ENCODE data around the gene WIPF3. TPM values are rescaled to one million over a fixed set of nuclear protein-coding genes. Genes with fewer than 3 reads are reported as not detected.
"Not testable (repeated sequence)": the region's sequence is repeated elsewhere in the genome, so short reads cannot be mapped to it uniquely, and the experiment has no call there.

Gene WIPF3
- total and polyA plus RNA-seq, 7 experiments from 2014 or later: 0.08 TPM; not detected in 6

- ChIA-PET CTCF (no interaction called here), POLR2A (no interaction called here)
- Mint-ChIP-seq H3K27me3 (peaks cover 0 to 12% (median 0%) of the 10 kb centered on the region in 5 donors), H3K4me3 (no peak overlapping the region), H3K4me1 (peaks cover 0 to 9% (median 3%) of the 10 kb centered on the region in 7 donors), H3K9me3 (no peaks in the 10 kb centered on the region), H3K27ac (no peak overlapping the region), H3K36me3 (no peaks in the 10 kb centered on the region)
- Histone ChIP-seq H3K9me3 (ENCODE audit: control insufficient read depth in 2 of 3, low read length in 3 of 3) (no peaks in the 10 kb centered on the region), H3K27me3 (ENCODE audit: control insufficient read depth in 2 of 2, insufficient read depth in 2 of 2, low read length in 2 of 2) (no peaks in the 10 kb centered on the region), H3K4me1 (ENCODE audit: control insufficient read depth in 2 of 2, insufficient read depth in 2 of 2, low read length in 2 of 2) (no peaks in the 10 kb centered on the region), H3K36me3 (ENCODE audit: control insufficient read depth in 2 of 3, insufficient read depth in 3 of 3, low read length in 3 of 3) (no peaks in the 10 kb centered on the region), H3K4me3 (ENCODE audit: low read length) (no peak overlapping the region), H3K27ac (ENCODE audit: low read depth, low read length) (no peak overlapping the region)
- DNase-seq (no peak), ATAC-seq (no peak)
- intact Hi-C loops (cut with micrococcal nuclease): no loop called here
Measured at GRCh38 chr7:29889288-29889687, 83.0 kb downstream of the WIPF3 start.

GRCh38 chr7:29890251-29890650 lies 83.9 kb downstream of the WIPF3 start:
- Mint-ChIP-seq H3K4me1 (peaks cover 0 to 1% (median 0%) of the 10 kb centered on the region in 7 donors), H3K27ac (no peak overlapping the region), H3K36me3 (no peaks in the 10 kb centered on the region), H3K9me3 (no peaks in the 10 kb centered on the region), H3K4me3 (no peak overlapping the region), H3K27me3 (peaks cover 0 to 11% (median 2%) of the 10 kb centered on the region in 5 donors)
- no peaks in the 10 kb centered on the region for H3K9me3 ChIP-seq (ENCODE audit: control insufficient read depth in 2 of 3, low read length in 3 of 3)
- H3K36me3 ChIP-seq (ENCODE audit: control insufficient read depth in 2 of 3, insufficient read depth in 3 of 3, low read length in 3 of 3): no peaks in the 10 kb centered on the region
- no peak overlapping the region for H3K4me3 ChIP-seq (ENCODE audit: low read length)
- ChIA-PET CTCF (no interaction called here), POLR2A (no interaction called here)
- DNase-seq: no peak
- no peak for ATAC-seq
- H3K27me3 ChIP-seq (ENCODE audit: control insufficient read depth in 2 of 2, insufficient read depth in 2 of 2, low read length in 2 of 2): no peaks in the 10 kb centered on the region
- H3K27ac ChIP-seq (ENCODE audit: low read depth, low read length): no peak overlapping the region
- H3K4me1 ChIP-seq (ENCODE audit: control insufficient read depth in 2 of 2, insufficient read depth in 2 of 2, low read length in 2 of 2): no peaks in the 10 kb centered on the region
- intact Hi-C loops (cut with micrococcal nuclease): no loop called here

DNA sequence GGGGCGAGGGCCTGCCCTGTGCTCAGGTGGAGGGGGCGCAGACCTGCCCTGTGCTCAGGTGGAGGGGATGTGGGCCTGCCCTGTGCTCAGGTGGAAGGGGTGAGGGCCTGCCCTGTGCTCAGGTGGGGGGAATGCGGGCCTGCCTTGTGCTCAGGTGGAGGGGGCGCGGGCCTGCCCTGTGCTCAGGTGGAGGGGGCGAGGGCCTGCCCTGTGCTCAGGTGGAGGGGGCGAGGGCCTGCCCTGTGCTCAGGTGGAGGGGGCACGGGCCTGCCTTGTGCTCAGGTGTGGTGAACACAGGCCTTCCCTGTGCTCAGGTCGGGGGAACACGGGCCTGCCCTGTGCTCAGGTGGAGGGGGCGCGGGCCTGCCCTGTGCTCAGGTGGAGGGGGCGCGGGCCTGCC lies 84.5 kb downstream of the WIPF3 start:
- H3K9me3 Mint-ChIP-seq; POLR2A ChIA-PET; H3K27me3 ChIP-seq (ENCODE audit: control insufficient read depth in 2 of 2, insufficient read depth in 2 of 2, low read length in 2 of 2); H3K36me3 Mint-ChIP-seq; DNase-seq; H3K4me1 ChIP-seq (ENCODE audit: control insufficient read depth in 2 of 2, insufficient read depth in 2 of 2, low read length in 2 of 2); H3K4me1 Mint-ChIP-seq; H3K27ac ChIP-seq (ENCODE audit: low read depth, low read length); H3K4me3 Mint-ChIP-seq; H3K4me3 ChIP-seq (ENCODE audit: low read length); ATAC-seq; H3K9me3 ChIP-seq (ENCODE audit: control insufficient read depth in 2 of 3, low read length in 3 of 3); CTCF ChIA-PET; H3K36me3 ChIP-seq (ENCODE audit: control insufficient read depth in 2 of 3, insufficient read depth in 3 of 3, low read length in 3 of 3); H3K27ac Mint-ChIP-seq; intact Hi-C loops (cut with micrococcal nuclease): not testable (repeated sequence)
- peaks cover 0 to 15% (median 3%) of the 10 kb centered on the region in 5 donors for H3K27me3 Mint-ChIP-seq

DNA sequence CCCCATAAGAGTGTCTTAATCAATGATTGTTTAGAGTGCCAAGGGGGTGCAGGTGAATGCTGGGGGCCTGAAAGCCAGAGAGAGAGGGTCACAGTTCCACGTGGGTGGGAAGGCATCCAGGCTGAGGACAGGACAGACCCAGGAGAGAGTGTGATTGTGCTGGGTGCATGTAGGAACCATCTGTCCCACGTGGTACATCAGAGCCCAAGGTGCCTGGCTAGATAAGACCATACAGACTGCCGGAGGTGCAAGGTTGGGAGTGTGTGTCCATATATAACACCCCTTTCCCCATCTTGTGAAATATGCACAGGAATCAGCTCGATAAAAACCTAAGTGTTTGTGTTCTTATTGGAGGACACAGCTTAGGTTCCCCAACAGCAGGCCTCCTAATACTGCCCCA lies 85.5 kb downstream of the WIPF3 start:
- DNase-seq: no peak
- no peak for ATAC-seq
- intact Hi-C loops (cut with micrococcal nuclease): no loop called here
- Histone ChIP-seq H3K27me3 (ENCODE audit: control insufficient read depth in 2 of 2, insufficient read depth in 2 of 2, low read length in 2 of 2) (no peaks in the 10 kb centered on the region), H3K36me3 (ENCODE audit: control insufficient read depth in 2 of 3, insufficient read depth in 3 of 3, low read length in 3 of 3) (no peaks in the 10 kb centered on the region), H3K9me3 (ENCODE audit: control insufficient read depth in 2 of 3, low read length in 3 of 3) (no peaks in the 10 kb centered on the region), H3K4me1 (ENCODE audit: control insufficient read depth in 2 of 2, insufficient read depth in 2 of 2, low read length in 2 of 2) (no peaks in the 10 kb centered on the region), H3K27ac (ENCODE audit: low read depth, low read length) (no peak overlapping the region), H3K4me3 (ENCODE audit: low read length) (no peak overlapping the region)
- Mint-ChIP-seq H3K4me1 (no peaks in the 10 kb centered on the region), H3K36me3 (peaks cover 0 to under 1% (median 0%) of the 10 kb centered on the region in 5 donors), H3K27me3 (peaks cover 0 to 15% (median 8%) of the 10 kb centered on the region in 5 donors), H3K9me3 (peaks cover 0 to 6% (median 1%) of the 10 kb centered on the region in 11 donors), H3K4me3 (no peak overlapping the region), H3K27ac (no peak overlapping the region)
- POLR2A ChIA-PET: no interaction called here
- CTCF ChIA-PET: no interaction called here

DNA sequence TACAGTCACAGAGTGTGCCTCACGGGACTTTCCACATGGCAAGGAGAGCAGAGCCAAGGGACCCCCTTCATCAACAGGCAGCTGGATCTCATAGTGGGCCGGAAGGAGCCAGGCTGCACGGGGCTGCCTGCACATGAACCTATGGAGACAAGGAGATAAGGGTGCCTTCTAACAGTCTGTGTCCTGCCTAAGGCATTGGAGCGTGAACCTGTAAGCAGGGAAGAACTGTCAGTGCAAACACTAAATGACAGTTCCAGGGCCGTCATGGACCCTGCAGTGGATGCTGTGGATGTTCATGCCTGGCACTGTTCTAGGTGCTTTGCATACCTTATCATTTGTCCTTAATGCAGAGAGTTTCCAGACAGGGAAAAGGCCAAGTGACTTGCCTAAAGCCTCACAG lies 85.9 kb downstream of the WIPF3 start:
- no peaks in the 10 kb centered on the region for H3K9me3 ChIP-seq (ENCODE audit: control insufficient read depth in 2 of 3, low read length in 3 of 3)
- Mint-ChIP-seq H3K36me3 (peaks cover 0 to 4% (median 0%) of the 10 kb centered on the region in 5 donors), H3K9me3 (peaks cover 0 to 11% (median 4%) of the 10 kb centered on the region in 11 donors), H3K4me1 (no peaks in the 10 kb centered on the region), H3K4me3 (no peak overlapping the region), H3K27me3 (peaks cover 0 to 16% (median 12%) of the 10 kb centered on the region in 5 donors), H3K27ac (no peak overlapping the region)
- no peak overlapping the region for H3K4me3 ChIP-seq (ENCODE audit: low read length)
- intact Hi-C loops (cut with micrococcal nuclease): no loop called here
- DNase-seq (no peak), ATAC-seq (no peak)
- H3K36me3 ChIP-seq (ENCODE audit: control insufficient read depth in 2 of 3, insufficient read depth in 3 of 3, low read length in 3 of 3): no peaks in the 10 kb centered on the region
- POLR2A ChIA-PET: no interaction called here
- H3K4me1 ChIP-seq (ENCODE audit: control insufficient read depth in 2 of 2, insufficient read depth in 2 of 2, low read length in 2 of 2): no peaks in the 10 kb centered on the region
- CTCF ChIA-PET: no interaction called here
- H3K27ac ChIP-seq (ENCODE audit: low read depth, low read length): no peak overlapping the region
- H3K27me3 ChIP-seq (ENCODE audit: control insufficient read depth in 2 of 2, insufficient read depth in 2 of 2, low read length in 2 of 2): no peaks in the 10 kb centered on the region

DNA sequence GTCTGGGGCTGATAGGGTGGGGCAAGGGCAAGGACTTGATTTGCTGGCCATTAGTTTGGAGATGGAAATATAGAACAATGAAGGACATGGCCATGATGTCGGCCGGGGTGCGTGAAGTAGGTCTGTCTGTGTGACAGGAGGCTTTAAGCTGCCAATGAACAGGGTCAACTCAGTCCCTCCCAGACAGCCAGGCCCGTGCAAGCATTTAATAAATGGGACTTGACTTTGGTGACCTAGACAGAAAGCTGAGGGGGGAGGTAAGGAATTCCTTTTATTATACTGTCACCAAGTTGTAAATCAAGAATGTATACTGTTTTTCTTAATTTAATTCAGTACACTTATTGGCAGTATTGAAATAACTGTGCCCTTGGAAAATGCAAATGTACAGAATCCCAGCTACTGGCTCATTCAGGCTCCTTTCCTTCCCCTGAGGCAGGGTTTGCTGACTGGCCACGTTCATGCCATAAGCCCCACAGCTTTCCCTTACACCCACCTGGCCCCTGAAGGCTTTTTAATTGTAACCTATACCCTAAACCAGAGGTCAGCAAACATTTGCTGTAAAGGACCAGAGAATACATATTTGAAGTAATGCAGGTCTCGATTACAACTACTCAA lies 87.2 kb downstream of the WIPF3 start:
- no peaks in the 10 kb centered on the region for H3K4me1 ChIP-seq (ENCODE audit: control insufficient read depth in 2 of 2, insufficient read depth in 2 of 2, low read length in 2 of 2)
- H3K27ac Mint-ChIP-seq: no peak overlapping the region
- DNase-seq (no peak), ATAC-seq (no peak)
- no peaks in the 10 kb centered on the region for H3K27me3 ChIP-seq (ENCODE audit: control insufficient read depth in 2 of 2, insufficient read depth in 2 of 2, low read length in 2 of 2)
- no peak overlapping the region for H3K4me3 Mint-ChIP-seq
- no peaks in the 10 kb centered on the region for H3K4me1 Mint-ChIP-seq
- H3K4me3 ChIP-seq (ENCODE audit: low read length): no peak overlapping the region
- H3K27ac ChIP-seq (ENCODE audit: low read depth, low read length): no peak overlapping the region
- ChIA-PET CTCF (no interaction called here), POLR2A (no interaction called here)
- no peaks in the 10 kb centered on the region for H3K36me3 ChIP-seq (ENCODE audit: control insufficient read depth in 2 of 3, insufficient read depth in 3 of 3, low read length in 3 of 3)
- intact Hi-C loops (cut with micrococcal nuclease): no loop called here
- H3K36me3 Mint-ChIP-seq: peaks cover 0 to 13% (median 5%) of the 10 kb centered on the region in 5 donors
- peaks cover 0 to 21% (median 5%) of the 10 kb centered on the region in 11 donors for H3K9me3 Mint-ChIP-seq
- H3K9me3 ChIP-seq (ENCODE audit: control insufficient read depth in 2 of 3, low read length in 3 of 3): no peaks in the 10 kb centered on the region
- peaks cover 0 to 23% (median 20%) of the 10 kb centered on the region in 5 donors for H3K27me3 Mint-ChIP-seq

DNA sequence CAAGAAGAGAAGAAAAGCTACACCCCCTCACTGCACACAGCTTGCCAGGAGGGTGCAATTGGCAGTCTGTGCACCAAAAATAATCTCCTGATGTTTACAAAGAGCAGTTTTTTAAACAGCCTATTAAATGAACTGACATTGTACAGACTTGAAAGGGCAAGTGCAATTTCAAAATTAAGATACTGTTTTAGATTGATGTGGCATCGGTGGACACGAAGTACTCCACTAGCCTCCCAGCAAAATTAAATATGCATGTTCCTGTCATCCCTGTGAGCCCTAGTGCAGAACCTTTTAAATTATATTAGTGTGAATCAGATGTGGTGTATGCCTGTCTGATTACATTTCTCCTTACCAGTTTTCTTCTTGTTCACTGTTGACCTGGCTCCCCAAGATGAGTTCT lies 87.9 kb downstream of the WIPF3 start:
- POLR2A ChIA-PET: no interaction called here

More for the DNA sequence above, 87.9 kb downstream of the WIPF3 start:
- intact Hi-C loops (cut with micrococcal nuclease): no loop called here
- no peak for DNase-seq
- peaks cover 0 to 31% (median 24%) of the 10 kb centered on the region in 5 donors for H3K27me3 Mint-ChIP-seq
- no peaks in the 10 kb centered on the region for H3K4me1 ChIP-seq (ENCODE audit: control insufficient read depth in 2 of 2, insufficient read depth in 2 of 2, low read length in 2 of 2)
- CTCF ChIA-PET: no interaction called here
- no peaks in the 10 kb centered on the region for H3K4me1 Mint-ChIP-seq
- H3K27me3 ChIP-seq (ENCODE audit: control insufficient read depth in 2 of 2, insufficient read depth in 2 of 2, low read length in 2 of 2): no peaks in the 10 kb centered on the region
- no peaks in the 10 kb centered on the region for H3K36me3 ChIP-seq (ENCODE audit: control insufficient read depth in 2 of 3, insufficient read depth in 3 of 3, low read length in 3 of 3)
- H3K9me3 Mint-ChIP-seq: peaks cover 0 to 29% (median 5%) of the 10 kb centered on the region in 11 donors
- peaks cover 0 to 14% (median 5%) of the 10 kb centered on the region in 5 donors for H3K36me3 Mint-ChIP-seq
- H3K27ac Mint-ChIP-seq: no peak overlapping the region
- H3K27ac ChIP-seq (ENCODE audit: low read depth, low read length): no peak overlapping the region
- no peak for ATAC-seq
- H3K9me3 ChIP-seq (ENCODE audit: control insufficient read depth in 2 of 3, low read length in 3 of 3): no peaks in the 10 kb centered on the region
- no peak overlapping the region for H3K4me3 ChIP-seq (ENCODE audit: low read length)
- H3K4me3 Mint-ChIP-seq: no peak overlapping the region

All from naive thymus-derived CD4-positive, alpha-beta T cell (primary cell).